Measurements from ENCODE around the gene PFKFB4. TPM values are rescaled to one million over a fixed set of nuclear protein-coding genes. Genes with fewer than 3 reads are reported as not detected.

Gene PFKFB4
- total and polyA plus RNA-seq, 2 of the 8 experiments (the other 6 are each of a cell fraction or from before 2014, with no cell fraction given) = 10.7 to 20.1 TPM

- TF ChIP-seq CHD7 (IDR thresholded peaks at IDR 0.05; ENCODE audit: insufficient replicate concordance, low read length) (no peak), SAP30 (IDR thresholded peaks at IDR 0.05; ENCODE audit: insufficient read depth, insufficient replicate concordance, low read length) (no peak)
Measured at GRCh38 chr3:48493203-48493501, 63.5 kb downstream of the PFKFB4 start (continued).

Measured in H1 (cell line).